T-helper 2 cell (primary cell): ENCODE results near the gene ADGRL1.

Experiments
- DNase-seq, 5 experiments: peaks; one replicate each; pipeline versions ENCODE4 v3.0.0 to v3.0.0-alpha.2; 2012 to 2022

The ADGRL1 gene

DNA sequence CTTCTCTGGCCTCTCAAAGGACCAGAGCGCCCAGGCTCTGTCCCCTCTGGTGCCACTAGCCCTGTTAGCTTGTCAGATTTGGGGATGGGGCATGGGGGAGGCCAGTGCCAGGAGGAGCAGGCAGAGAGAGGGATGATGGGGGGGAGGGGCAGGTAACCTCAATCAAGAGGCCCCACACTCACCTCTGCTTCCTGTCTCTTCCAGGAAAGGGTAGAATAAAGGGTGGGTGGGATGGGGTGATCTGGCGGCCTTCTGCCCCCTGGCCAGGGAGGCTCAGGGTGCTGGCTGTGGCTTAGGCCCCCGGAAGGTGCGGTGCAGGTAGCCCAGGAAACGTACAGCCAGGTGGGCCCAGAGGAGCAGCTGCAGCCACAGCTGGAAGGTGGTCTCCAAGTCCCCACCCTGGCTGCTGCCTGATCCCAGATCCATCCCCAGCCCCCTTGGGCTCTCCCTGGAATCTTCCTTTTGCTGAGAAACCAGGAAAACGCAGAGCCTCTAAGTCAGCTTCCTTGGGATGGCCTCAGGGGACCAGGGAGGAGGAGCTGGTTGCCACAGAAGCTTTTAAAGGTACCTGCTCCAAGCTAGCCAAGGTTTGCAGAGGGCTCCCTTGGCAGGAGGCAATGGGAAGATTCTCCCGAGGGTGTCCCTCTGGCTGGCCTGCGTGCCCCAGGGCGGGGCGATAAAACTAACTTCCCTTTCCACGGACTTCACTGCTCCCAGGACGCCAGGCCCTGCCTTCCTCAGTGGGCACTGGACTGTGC is 93.7 kb downstream of the ADGRL1 start:
- DNase-seq = no peak

DNA sequence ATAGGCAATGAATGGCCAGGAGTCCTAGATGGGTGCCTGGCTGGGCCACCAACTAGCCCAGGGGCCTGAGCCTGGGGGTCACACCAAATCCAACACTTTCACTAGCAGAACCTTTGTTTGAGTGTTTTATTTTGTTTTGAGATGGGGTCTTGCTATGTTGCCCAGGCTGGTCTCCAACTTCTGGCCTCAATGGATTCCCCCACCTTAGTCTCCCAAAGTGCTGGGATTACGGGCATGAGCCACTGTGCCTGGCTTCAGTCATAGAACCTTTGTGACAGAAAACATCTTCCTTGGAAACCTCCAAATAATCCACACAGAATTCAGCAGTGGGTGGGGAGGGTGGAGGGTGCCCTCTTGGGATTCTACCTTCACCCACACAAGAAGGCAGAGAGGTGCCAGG is 94.5 kb downstream of the ADGRL1 start:
- DNase-seq = no peak

DNA sequence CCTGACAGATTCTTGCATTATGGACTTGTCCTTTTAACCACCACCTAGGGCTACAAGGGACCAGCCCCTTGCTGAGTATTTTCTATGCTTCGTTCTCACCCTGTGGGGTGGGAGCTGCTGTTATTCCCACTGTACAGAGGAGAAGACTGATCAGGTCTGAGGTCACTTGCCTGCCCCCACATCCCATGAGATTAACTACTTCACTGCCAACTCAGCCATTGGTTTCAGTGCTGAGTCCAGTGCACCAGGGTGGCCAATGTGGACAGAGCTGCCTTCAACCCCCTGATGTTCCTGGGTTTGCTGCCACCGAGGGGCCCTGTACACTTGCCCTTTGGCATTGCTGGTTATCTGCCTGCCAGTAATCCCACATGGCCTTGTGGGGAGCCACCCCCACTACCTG is 95.3 kb downstream of the ADGRL1 start:
- DNase-seq = no peak

DNA sequence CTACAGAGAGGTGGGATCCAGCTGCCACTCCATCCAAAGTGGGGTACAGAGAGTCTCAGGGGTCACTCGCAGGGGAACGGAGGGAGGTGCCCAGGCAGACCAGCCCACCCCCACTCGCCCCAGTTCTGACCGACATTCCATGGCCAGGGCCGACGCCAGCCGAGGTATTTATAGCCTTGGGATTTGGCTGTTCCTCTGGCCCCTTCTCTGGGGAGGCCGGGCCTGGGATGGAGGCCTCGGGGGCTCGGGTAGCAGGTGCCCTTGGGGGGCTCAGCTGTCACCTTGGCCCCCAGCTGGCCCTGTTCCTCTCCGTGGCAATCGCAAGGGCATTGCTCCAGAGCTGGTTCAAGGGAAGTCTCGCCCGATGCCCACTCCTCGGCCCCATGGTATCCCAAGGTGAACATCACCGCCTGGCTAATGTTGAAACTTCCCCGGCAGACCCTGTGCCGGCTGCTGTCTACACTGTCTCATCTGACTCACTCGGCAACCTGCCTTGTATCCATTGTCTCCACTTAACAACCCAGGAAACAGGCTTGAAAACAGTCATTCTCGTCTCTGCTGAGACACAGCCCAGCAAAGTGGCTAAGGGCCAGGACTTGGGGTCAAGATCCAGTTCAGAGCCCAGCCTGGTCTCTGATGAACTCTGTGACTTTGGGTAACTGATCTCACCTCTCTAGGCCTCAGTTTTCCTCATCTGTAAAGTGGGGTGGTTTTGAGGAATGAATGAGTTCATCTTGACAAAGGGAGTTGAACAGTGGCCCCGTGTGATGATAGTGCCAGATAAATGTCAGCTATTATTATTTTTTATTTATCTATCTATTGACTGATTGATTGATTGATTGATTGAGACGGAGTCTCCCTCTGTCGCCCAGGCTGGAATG is 98.1 kb downstream of the ADGRL1 start:
- DNase-seq = no peak

DNA sequence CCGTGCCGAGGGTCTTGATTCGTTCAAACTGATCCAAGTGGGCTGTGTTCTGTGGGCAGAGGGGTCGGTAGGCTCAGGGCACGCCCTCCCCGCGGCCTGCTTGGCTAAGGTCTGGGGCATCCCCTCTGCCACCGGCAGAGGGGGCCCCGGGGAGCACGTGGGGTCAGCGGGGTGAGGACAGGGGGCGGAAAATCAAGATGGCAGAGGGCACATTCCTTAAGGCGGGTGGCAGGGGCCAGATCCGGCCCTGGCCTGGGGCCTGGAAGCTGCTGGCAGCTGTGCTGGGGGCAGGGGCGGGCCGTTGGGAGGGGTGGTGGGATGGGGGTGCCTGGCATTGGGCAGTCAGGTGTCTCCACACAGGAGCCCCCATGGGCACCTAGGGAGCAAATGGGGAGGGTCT is 99.1 kb downstream of the ADGRL1 start:
- DNase-seq = no peak

DNA sequence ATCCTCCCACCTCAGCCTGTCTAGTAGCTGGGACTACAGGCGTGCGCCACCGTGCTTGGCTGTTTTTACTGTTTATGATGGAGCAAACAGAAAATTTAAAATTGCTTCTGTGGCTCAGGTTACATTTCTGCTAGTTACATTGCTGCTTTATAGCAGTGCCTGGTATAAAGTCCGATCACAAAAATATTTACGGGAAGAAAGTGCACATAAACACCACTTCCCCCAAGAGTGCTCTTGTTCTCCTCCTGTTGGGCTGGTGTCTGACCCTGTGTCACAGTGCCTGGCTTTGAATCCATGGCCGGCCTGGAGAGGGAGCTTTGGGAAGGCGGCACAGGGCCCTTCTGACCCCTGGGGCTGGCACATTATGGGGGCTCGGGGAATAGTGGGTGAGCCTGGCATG is 100.3 kb downstream of the ADGRL1 start:
- DNase-seq = no peak

DNA sequence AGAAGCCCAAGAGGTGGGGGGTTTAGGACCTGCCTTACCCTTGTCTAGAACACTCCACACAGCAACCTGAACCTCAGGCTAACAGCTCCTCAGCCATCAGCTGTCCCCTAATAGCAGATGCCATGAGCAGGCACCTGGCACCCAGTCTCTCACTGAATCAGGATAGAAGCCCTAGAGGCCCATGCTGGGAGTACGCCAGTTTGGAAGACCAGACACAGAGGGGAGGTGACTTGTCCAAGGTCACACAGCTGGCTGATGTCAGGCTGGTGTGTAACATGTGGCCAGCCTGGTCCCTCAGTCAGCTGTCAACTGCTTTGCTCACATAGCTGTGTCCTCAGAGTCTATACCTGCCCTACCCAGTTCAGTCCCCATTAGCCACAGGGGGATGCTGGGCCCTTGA is 102.7 kb downstream of the ADGRL1 start:
- no peak for DNase-seq

DNA sequence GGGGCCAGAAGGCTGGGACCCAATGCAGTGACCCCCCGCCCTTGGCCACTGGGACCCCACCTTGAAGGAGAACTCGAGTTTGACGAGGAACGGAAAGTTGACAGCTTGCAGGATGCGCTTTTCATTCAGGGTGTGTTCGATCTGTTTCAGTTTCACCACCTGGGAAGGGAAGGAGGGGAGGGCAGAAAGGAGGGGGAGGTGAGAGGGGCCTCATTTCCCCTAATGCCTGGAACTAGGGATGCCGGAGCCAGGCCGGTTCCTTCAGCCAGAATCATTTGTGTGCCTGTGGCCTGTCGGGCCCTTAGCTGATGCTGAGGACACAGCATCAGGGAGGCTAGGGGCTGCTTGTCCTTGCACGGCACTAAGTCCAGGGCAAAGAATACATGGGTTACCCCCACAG is 103.2 kb downstream of the ADGRL1 start:
- no peak for DNase-seq

DNA sequence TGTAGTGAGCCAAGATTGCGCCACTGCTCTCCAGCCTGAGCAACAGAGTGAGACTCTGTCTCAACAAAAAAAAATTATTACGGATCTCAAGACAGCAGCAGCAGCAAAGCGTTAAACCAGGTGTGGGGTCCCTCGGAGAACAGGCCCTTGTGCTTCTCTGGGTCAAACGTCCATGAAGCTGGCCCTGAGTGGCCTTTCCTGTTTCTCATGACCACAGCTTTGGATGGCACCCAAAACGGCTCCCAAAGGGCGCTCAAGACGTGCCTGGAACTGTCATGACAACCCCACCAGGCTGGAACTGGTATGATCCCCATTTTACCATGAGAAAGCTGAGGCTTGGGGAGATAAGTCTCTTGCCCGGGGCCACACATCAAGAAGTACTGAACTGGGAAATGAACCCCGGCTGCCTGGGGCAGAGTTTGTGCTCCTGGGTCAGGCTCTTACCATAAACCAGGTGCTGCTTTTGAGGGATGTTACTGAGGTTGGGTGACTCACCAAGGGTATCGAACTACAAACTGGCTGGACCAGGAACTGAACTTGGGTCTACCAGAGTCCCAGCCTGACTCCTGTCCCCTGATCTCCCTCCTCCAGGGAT is 103.8 kb downstream of the ADGRL1 start:
- no peak for DNase-seq

DNA sequence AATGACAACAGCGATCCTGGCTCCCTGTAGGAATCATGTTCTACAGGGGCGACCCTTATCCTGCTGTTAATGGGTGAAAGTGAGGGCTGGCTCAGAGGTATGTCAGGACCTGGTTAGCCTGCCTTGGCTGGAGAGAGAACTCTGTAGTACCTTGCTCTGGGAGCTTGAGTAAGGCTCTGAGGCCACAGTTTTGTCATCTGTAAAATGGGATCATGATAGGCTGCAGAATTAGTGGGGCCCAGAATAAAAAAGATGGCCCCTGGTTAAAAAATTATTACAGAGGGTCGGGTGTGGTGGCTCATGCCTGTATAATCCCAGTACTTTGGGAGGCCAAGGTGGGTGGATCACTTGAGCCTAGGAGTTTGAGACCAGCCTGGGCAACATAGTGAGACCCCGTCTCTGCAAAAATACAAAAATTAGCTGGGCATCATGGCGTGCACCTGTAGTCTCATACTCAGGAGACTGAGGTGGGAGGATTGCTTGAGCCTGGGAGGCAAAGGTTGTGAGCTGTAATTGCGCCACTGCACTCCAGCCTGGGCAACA is 104.9 kb downstream of the ADGRL1 start:
- DNase-seq = no peak
